Measurements from ENCODE around the gene ABHD1.
"Not testable (repeated sequence)": the region's sequence is repeated elsewhere in the genome, so short reads cannot be mapped to it uniquely, and the experiment has no call there.

The ABHD1 gene

GRCh38 chr2:27123302-27124150 lies at the start of gene ABHD1:
Gene ABHD1 (plus strand): TSS chr2:27123815. CDS start chr2:27123949, 134 bp downstream.
- no peak for DNase-seq

GRCh38 chr2:27074738-27075565 lies 48.7 kb upstream of the ABHD1 start:
- no peak for DNase-seq

- not testable (repeated sequence) for DNase-seq
Observed at GRCh38 chr2:27075566-27075871, 48.1 kb upstream of the ABHD1 start.

GRCh38 chr2:27076323-27076722 lies 47.3 kb upstream of the ABHD1 start:
- no peak for DNase-seq

- DNase-seq = no peak
Observed at GRCh38 chr2:27077231-27077630, 46.4 kb upstream of the ABHD1 start.

GRCh38 chr2:27078267-27079194 lies 45.1 kb upstream of the ABHD1 start, which contains the start of gene EMILIN1:
Gene EMILIN1 (plus strand): TSS chr2:27078615. CDS start chr2:27079066, 451 bp downstream.
- no peak for DNase-seq

- no peak for DNase-seq
Observed at GRCh38 chr2:27079233-27080139, 44.1 kb upstream of the ABHD1 start.

GRCh38 chr2:27080140-27080469 lies 43.5 kb upstream of the ABHD1 start:
- no peak for DNase-seq

GRCh38 chr2:27080603-27080936 lies 43.0 kb upstream of the ABHD1 start:
- DNase-seq = no peak

GRCh38 chr2:27081984-27082772 lies 41.4 kb upstream of the ABHD1 start:
- no peak for DNase-seq

- no peak for DNase-seq
Observed at GRCh38 chr2:27082773-27083409, 40.7 kb upstream of the ABHD1 start.

- no peak for DNase-seq
Observed at GRCh38 chr2:27083410-27084296, 40.0 kb upstream of the ABHD1 start.

- no peak for DNase-seq
Observed at GRCh38 chr2:27084297-27085061, 39.1 kb upstream of the ABHD1 start.

- DNase-seq = no peak
Observed at GRCh38 chr2:27085062-27085672, 38.4 kb upstream of the ABHD1 start.

GRCh38 chr2:27085673-27086089 lies 37.9 kb upstream of the ABHD1 start:
- no peak for DNase-seq

- no peak for DNase-seq
Observed at GRCh38 chr2:27086090-27086723, 37.4 kb upstream of the ABHD1 start.

- peak; percentile 45 for DNase-seq
Observed at GRCh38 chr2:27086724-27087593, 36.7 kb upstream of the ABHD1 start, which contains the start of gene KHK. Gene KHK (plus strand): TSS chr2:27086772. CDS start chr2:27087260, 488 bp downstream.
